Measurements from ENCODE around the gene UBE2E1.
A peak's percentile ranks its signal among the peaks of the same experiment; 100 is the strongest.
"Not testable (repeated sequence)": the region's sequence is repeated elsewhere in the genome, so short reads cannot be mapped to it uniquely, and the experiment has no call there.

UBE2E1 gene

GRCh38 chr3:23916886-23917678, 111.3 kb downstream of the UBE2E1 start, which contains the start of the genes NKIRAS1 and RPL15:
TSS of gene NKIRAS1 (minus strand) at chr3:23916990. CDS start at chr3:23910904, 6,086 bp downstream.
TSS of gene RPL15 (plus strand) at chr3:23917132. CDS start at chr3:23917860, 728 bp downstream.
- H3K4me3 ChIP-seq (ENCODE audit: control insufficient read depth, low read depth, low read length), result peak within 1 kb of the TSS; percentile 71
- DNase-seq (ENCODE audit: low read depth), result peak; percentile 87
- peak; percentile 52 for TF ChIP-seq CTCF (IDR thresholded peaks at IDR 0.05; ENCODE audit: control insufficient read depth, insufficient read depth, low read depth, low read length, missing control alignments)

- DNase-seq (ENCODE audit: low read depth), result not testable (repeated sequence)
- H3K4me3 ChIP-seq (ENCODE audit: control insufficient read depth, low read depth, low read length), result peak overlapping the region; percentile 71
These were observed 112.0 kb downstream of the UBE2E1 start for GRCh38 chr3:23917679-23918303.

GRCh38 chr3:23918331-23918730, 112.6 kb downstream of the UBE2E1 start:
- H3K4me3 ChIP-seq (ENCODE audit: control insufficient read depth, low read depth, low read length), result peak overlapping the region; percentile 71
- DNase-seq (ENCODE audit: low read depth), result not testable (repeated sequence)

GRCh38 chr3:23919628-23920027, 113.9 kb downstream of the UBE2E1 start:
- no peak for DNase-seq (ENCODE audit: low read depth)
- no peak overlapping the region for H3K4me3 ChIP-seq (ENCODE audit: control insufficient read depth, low read depth, low read length)
- no peak for TF ChIP-seq CTCF (IDR thresholded peaks at IDR 0.05; ENCODE audit: control insufficient read depth, insufficient read depth, low read depth, low read length, missing control alignments)

DNA sequence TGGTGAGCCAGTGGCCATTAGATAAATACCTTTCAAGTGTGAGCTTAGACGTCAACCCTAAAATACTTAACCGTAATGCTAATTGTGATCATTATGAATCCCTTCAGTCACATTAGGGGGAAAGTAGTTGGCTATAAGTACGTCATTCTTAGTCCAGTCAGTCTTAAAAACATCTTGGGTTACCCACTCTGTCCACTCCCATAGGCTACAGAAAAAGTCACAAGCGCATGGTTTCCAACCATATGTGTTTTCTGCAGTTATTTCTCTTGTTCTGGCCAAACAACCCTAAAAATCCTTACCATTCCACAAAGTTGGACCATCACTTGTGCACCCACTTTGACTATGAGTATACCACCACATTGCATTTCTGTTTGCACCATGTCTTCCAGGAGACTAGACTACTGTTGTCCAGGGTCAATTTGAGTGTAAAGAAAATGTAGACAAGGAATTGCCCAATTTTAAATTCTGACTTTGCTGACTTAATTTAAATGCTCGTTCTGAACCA, 114.4 kb downstream of the UBE2E1 start:
- H3K4me3 ChIP-seq (ENCODE audit: control insufficient read depth, low read depth, low read length), result no peak overlapping the region
- no peak for DNase-seq (ENCODE audit: low read depth)
- TF ChIP-seq CTCF (IDR thresholded peaks at IDR 0.05; ENCODE audit: control insufficient read depth, insufficient read depth, low read depth, low read length, missing control alignments), result no peak

DNA sequence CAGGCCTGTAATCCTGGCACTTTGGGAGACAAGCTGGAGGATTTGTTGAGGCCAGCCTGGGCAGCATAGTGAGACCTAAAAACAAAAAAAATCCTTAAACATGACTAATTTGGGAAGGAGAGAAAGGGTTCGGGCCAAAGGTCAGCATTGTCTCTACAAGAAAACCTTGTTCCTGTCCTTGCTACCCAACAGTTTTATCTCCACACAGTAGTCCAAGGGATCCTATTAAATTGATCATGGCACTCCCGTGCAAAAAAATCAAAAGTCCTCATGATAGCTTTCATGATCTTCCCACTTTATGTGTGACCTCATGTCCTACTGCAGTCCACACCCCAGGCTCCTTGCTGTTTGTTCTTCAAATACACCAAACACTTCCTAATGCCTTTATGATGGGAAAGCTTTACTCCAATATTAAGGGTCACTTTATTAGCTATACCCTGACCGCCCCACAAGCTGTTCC, 115.3 kb downstream of the UBE2E1 start:
- DNase-seq (ENCODE audit: low read depth), result no peak
- TF ChIP-seq CTCF (IDR thresholded peaks at IDR 0.05; ENCODE audit: control insufficient read depth, insufficient read depth, low read depth, low read length, missing control alignments), result no peak
- H3K4me3 ChIP-seq (ENCODE audit: control insufficient read depth, low read depth, low read length), result no peak overlapping the region

GRCh38 chr3:23923786-23924185, 118.0 kb downstream of the UBE2E1 start:
- H3K4me3 ChIP-seq (ENCODE audit: control insufficient read depth, low read depth, low read length), result no peak overlapping the region
- DNase-seq (ENCODE audit: low read depth), result no peak
- TF ChIP-seq CTCF (IDR thresholded peaks at IDR 0.05; ENCODE audit: control insufficient read depth, insufficient read depth, low read depth, low read length, missing control alignments), result no peak
